GM21526 (cell line): Measurements from ENCODE around the gene GALNT17.
"Not testable (repeated sequence)": the region's sequence is repeated elsewhere in the genome, so short reads cannot be mapped to it uniquely, and the experiment has no call there.

ENCODE experiments used
- ATAC-seq: cut with Tn5 transposase; IDR thresholded peaks from one replicate; pipeline ENCODE4 v1.9.1; 2021; ENCODE audit warnings: moderate library complexity; ENCODE audit not compliant: unreplicated experiment, low FRiP score

Gene GALNT17

DNA sequence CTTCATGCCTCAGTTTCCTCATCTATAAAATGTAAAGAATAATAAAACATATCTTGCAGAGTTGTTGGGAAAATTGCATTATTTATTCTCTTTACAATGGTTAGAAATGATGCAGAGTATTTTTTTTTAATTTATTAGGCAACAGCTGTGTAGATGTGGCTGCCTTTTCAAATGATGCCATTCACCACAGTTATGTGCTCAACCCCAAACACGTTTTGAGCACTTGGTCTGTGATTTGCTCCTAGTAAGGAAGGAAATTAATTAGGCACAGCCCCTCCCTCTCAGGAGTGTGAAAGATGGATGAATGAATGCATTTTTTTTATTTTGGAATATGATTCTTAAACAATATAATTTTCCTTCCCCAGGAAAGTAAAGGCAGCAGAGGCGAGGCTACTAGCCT is 575.1 kb downstream of the GALNT17 start:
- no peak for ATAC-seq

DNA sequence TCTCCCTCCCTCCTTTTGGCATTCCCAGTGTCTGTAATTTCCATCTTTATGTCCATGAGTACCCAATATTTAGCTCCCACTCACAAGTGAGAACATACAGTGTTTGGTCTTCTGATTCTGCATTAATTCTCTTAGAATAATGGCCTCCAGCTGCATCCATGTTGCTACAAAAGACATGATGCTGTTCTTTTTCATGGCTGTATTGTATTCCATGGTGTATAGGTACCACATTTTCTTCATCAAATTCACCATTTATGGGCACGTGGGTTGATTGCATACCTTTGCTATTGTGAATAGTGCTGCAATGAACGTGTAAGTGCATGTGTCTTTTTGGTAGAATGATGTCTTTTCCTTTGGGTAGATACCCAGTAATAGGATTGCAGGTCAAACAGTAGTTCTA is 576.8 kb downstream of the GALNT17 start:
- no peak for ATAC-seq

DNA sequence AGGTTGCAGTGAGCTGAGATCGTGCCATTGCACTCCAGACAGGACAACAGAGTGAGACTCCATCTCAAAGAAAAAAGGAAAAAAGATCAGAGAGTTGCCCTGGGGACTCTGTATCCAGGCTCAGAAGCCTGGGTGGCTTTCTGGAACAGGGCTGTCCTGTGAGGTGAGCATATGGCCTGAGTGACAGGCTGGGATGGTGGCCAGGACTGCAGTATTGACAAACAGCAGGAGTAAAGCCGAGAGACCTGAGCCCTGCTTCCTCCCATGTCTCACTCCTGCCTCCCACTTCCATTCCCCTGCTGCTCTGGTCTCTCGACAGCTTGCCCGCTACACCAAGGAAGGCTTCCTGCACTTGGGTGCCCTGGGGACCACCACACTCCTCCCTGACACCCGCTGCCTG is 578.5 kb downstream of the GALNT17 start:
- no peak for ATAC-seq

DNA sequence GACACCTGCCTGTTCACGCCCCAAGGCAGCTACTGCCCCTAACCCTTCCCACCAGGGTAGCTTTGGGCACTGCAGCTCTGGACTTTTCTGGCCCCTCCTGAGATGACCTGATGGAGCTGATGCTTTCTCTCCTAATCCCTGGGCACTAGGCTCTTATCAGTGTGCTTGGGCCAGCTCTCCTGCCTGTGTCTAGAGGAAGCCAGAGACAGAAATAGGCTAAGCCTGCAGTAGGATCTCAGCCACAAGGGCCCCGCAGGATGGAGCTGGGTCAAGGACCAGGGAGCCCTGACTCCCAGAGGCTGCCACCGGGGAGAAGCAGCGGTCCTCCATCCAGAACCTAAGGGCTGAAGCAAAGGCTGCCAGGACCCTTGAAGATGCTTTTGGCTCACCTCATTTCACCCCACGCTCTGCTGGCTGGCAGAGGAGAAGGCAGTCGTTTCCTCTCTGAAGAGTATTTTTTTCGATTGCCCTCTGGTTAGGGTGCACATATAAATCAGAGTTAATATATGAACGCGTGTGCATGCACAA is 580.8 kb downstream of the GALNT17 start:
- ATAC-seq: no peak

DNA sequence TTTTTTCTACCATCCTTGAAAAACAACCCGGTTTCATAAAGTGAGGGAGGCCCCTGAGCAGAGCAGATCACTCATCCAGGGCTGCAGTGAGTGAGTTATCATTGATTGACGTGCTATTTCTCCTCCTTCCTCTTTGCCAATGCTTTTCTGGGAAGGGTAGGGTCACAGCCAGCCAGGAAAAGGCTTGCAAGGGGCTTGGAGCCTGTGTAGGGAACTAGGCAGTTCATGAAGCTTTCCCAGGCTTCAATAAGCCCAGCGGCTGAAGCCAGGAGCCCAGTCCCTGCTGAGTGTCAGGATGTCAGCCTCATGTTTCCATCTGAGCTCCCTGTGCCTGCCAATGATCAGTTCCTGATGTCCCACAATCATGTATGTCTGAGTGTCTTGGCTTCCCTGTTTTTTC is 584.7 kb downstream of the GALNT17 start:
- ATAC-seq: no peak

DNA sequence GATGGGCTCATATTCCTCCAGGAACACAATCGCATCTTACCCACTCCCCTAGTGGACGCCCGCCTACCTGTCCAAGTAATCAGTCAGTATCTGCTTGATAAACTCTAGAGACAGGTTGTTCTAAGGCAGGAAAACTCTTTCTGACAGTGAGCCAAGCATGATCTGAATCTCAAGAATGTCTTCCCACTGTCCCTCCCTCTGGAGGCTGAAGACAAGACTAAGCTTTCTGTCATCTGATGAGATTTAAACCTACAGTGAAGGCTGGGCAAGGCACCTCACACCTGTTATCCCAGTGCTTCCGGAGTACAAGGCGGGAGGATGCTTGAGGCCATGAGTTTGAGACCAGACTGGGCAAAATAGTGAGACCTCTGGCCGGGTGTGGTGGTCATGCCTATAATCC is 586.6 kb downstream of the GALNT17 start:
- no peak for ATAC-seq

DNA sequence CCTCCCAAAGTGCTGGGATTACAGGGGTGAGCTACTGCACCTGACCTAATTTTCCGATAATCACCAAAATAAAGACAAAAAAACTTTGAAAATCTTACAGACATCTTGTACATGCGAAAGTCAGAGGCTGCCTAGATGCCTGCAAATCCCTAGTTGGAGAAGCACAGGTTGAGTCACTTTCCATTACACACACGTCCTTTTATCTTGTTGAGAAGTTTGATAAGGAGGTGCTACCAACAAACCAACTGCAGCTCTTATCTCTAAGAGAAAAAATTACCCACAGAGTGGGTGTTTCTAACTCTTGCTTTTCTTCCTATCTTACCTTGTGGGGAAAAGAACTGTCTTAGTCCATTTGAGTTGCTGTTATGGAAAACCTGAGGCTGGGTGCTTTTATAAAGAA is 589.8 kb downstream of the GALNT17 start:
- ATAC-seq: no peak

DNA sequence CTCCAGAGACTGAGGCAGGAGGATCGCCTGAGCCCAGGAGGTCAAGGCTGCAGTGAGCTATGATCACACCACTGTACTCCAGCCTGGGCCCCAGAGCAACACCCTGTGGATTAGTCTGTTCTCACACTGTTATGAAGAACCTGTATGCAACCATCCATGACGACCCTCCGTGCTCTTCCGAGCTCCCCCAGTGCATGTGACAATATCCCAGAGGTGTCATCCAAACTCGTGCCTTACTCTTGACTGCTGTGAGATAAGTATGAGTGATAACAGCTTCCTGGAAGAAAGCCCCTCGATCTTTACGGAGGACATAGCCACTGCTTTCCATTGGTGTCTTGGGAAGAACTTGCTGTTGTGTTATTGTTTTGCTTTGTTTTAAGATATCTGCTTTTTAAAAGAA is 591.9 kb downstream of the GALNT17 start:
- ATAC-seq: no peak

DNA sequence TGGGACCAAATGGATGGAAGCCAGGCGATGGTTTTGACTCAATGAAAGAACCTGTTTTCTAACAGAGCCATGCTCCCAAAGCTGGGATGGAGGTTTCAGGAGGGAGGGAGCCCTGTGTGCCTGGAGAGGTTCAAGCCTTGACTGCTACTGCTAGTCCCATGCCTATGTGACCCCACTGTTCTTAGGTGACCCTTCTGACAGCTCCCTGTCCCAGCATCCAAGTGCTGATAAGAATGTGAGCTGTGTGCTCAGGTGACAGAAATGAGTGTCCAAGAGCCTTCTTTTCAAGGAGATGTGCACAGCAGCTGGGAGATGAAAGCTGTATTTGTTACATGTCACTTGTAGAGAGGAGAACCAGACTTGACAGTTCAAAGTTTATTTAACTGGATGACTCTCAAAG is 595.4 kb downstream of the GALNT17 start:
- no peak for ATAC-seq

DNA sequence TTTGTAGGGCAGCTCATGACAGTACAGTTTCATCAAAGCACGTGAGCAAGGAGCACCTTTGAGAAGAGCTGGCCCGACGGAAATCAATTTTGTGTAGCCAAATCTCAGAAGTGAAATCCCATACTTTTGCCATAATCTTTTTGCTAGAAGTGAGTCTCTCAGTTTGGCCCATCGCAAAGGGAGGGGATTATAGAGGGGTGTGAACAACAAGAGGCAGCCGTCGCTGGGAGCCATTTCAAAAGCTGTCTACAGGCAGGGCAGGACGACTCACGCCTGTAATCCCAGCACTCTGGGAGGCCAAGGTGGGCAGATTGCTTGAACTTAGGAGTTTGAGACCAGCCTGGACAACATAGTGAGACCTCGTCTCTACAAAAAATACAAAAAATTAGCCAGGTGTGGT is 599.8 kb downstream of the GALNT17 start:
- no peak for ATAC-seq

DNA sequence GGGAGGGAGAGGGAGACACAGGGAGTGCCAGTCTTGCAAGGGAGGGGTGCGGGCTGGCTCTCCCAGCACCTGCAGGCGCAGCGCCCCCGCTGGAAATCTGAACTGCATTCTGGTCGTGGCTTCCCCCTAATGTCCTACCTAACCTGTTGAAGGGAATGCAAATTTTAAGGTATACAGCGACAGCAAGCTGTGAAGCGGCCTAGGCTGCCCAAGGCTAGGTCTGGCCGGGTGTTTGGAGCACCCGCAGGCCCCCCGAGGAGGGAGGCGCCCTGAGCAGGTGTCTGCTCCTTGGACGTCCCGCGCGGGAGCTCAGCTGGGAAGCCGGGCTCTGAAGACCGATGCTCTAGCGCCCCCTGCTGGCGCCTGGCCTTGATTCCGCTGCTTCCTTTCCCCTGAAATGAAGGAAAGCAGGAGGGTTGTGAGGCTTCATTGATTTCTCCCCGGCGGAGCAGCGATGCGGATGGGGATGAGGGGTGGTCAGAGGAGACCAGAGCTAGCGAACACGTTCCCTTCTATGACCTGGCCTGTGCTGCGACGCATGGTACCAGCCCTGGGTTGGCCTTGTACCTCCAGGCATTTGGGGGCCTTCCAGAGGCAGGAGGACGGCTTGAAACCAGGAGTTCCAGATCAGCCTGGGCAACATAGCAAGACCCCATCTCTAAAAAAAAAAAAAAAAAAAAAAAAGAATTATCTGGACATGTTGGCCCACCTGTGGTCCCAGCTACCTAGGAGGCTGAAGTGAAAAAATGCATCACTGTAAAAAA is 601.3 kb downstream of the GALNT17 start:
- ATAC-seq: no peak

DNA sequence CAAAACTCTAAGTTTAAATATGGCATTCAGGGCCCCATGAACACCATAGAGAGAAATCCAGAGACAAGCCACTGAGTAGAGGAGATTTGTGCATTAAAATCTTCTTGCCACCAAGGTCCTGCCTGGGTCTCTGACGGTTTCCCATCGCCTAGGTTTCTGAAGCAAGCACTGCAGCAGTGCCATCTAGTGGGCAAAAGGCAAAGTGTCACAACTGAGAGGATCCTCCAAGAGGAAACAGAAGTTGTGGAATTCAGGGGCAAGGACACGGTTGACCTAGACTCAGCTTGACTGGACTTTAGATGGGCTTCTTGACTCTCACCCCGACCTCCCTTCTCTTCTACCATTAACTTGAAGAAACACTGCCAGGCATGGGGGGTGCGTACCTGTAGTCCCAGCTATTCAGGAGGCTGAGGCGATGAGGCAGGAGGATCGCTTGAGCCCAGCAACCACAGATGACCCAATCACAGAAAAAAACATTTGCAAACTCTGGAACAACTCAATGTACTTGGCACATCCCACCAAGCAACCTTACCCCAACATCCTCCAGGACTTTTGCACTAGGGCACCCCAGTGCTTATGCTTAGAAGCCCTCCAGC is 604.1 kb downstream of the GALNT17 start:
- no peak for ATAC-seq

DNA sequence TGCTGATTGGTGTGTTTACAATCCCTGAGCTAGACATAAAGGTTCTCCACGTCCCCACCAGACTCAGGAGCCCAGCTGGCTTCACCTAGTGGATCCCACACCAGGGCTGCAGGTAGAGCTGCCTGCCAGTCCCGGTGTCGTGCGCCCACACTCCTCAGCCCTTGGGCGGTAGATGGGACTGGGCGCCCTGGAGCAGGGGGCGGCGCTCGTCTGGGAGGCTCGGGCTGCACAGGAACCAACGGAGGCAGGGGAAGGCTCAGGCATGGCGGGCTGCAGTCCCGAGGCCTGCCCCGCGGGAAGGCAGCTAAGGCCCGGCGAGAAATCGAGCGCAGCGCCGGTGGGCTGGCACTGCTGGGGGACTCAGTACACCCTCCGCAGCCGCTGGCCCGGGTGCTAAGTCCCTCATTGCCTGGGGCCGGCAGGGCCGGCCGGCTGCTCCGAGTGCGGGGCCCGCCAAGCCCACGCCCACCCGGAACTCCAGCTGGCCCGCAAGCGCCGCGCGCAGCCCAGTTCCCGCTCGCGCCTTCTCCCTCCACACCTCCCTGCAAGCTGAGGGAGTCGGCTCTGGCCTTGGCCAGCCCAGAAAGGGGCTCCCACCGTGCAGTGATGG is 606.1 kb downstream of the GALNT17 start:
- ATAC-seq: not testable (repeated sequence)

DNA sequence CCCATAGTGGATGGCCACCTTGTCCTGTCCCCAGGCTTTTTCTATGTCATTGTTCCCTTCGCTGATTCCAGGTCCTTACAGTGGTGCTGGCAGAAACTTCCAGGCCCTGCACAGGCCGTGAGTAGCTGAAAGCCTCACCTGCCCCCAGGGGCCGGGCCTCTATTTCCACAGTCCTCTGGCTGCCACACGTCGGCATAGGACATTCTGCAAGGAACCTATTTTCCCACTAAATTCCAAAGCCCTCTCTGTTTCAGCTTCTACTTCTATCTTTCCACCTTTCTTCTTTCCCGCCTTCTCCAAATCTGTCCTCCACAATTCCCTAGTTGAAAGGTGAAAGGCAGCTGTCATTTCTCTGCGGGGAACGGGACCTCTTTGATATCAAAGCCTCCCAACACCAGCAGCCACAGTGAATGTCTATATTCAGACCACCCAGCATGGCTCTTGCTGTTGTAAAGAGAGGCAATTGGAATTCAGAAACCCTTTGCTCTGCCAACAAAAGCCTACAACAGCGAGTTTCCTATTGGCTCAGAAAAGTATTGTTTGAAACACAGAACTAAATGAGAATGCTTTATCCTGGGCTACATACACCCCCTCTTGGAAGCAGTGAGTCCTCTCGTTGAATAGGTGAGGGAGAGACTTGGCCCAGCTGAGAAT is 607.7 kb downstream of the GALNT17 start:
- no peak for ATAC-seq

DNA sequence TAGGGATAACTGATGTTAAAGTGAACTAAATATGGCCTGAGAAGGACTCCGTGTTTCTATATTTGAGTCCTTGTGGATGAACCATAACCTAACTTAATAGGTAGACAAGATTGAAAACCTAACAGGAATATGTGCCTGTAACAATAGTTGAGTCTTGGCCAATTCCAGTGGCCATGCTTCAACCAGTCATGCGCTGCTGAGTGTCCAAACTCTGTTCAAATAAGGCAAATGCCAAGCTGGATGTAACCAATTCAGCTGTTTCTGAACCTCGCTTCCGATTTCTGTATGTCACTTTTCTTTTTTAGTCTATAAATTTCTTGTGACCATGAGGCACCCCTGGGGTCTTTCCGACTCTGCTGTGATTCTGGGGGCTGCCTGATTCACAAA is 608.2 kb downstream of the GALNT17 start:
- no peak for ATAC-seq

DNA sequence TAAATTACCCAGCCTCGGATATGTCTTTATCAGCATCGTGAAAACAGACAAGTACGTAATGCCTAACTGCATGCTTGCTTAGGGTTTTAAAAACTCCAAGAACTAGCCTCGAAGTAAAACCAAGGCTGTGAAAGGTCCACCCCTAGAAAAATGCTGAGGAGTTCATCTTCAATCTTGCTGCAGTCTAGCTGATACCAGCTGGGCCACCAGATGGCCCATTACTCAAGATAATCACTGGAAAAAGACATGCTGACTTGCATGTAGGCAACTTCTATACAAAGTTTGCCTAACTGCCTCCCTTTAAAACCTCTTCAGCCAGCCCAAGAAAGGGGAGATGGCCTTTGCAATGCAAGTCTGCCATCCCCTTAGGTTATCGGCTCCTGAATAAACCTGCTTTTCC is 614.1 kb downstream of the GALNT17 start:
- ATAC-seq: no peak

DNA sequence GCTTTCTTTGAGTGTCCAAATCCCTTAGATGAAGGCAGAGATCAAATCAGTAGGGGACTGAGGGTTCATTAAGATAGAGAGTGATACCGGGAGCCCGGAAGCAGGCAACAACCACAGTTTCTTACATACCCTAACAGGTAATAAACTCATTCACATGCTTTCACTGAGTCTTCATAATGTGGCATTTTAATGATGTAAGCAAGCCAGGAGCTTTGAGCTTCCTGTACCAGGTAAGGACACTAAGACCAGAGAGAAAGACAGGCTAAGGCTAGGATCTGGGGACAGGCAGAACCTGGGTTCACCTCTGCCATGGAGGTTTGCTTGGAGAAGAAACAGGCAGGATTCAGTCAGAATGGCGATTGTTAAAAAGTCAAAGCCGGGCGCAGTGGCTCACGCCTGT is 618.3 kb downstream of the GALNT17 start:
- ATAC-seq: no peak

DNA sequence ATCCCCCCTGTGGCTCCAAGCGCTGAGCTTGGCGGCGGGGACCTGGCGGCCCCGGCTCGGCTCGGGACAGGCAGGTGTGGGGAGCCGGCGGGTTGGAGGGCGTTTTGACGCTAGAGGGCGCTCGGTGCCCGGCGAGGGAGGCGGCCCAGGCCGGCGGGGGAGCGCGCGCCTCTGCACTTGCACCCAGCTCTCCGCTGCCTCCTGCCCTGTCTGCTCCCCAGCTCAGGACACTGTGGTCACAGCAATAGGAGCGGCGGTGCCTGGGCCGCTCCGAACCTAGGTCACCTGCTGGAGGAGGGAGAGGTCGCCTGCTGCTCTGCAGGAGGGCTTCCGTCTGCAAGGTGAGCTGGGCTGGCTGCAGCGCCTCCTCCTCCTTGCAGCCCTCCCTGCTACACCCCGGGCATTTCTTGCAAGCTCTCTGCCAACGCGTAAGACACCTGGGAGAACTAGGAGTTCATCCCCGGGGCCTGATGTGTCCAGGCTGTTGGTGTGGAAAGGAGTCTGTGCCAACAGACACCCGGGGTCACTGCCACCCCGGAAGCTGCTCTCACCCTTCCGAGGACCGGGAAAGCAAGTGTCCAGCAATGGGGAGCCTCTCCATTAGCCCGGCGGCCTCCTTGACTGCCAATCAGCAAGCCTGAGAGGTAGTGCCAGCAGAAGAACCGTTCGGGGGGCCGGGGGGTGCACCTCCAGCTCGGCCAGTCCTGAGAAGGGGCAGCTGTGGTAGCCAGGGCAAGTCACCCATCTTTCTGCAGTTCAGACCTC is 620.4 kb downstream of the GALNT17 start:
- no peak for ATAC-seq

DNA sequence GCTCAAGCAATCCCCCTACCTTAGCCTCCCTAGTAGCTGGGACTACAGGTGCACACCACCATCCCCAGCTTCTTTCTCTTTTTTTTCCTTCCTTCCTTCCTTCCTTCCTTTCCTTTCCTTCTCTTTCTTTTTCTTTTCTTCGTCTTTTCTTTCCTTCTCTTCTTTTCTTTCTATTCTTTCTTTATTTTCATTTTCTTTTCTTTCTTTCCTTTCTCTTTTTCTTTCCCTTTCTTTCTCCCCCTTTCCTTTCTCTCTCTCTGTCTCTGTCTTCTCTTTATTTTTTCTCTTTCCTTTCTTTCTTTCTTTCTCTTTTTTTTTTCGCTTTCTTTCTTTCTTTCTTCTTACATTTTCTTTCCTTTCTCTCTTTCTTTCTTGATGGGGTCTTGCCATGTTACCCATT is 621.3 kb downstream of the GALNT17 start:
- no peak for ATAC-seq

DNA sequence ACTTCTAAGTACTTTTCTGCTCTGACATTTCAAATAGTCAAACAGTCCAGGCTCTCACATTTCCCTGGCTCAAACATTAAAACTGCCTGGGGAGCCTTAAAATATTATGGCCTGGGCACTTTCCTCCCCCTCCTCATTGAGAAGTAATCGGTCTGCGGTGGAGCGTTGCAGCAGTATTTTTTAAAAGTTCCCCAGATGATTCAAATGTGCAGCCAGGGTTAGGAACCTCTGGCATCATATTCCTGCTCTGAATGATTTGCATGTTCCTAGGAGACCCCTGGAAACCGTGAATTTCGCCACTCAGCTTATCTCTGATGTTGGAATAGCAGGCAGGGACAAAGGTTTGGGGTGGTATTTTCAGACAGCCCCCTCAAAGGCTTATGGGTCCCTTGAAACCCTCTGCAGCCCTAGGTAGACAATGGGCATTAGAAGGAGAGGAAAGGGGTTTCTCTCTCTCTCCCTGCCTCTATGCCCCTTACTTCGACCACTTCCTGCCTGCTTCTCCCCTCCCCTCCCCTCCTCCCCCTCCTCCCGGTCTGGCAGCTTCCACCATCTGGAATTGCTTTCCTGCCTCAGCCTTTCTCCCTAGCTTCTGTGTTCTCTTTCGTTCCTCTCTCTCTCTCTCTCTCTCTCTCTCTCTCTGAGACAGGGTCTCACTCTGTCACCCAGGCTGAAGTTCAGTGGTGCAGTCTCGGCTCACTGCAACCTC is 622.2 kb downstream of the GALNT17 start:
- no peak for ATAC-seq
